ENCODE results near the gene EEF2KMT. TPM values are rescaled to one million over a fixed set of nuclear protein-coding genes. Genes with fewer than 3 reads are reported as not detected.

EEF2KMT gene
- polyA plus RNA-seq, 1 of the 3 experiments (the other 2 are of a cell fraction), result 12.9 TPM

GRCh38 chr16:5058476-5058875, 39.1 kb downstream of the EEF2KMT start:
- DNase-seq, result peak; percentile 48
- no peaks in the 10 kb centered on the region for H3K9me3 ChIP-seq
- H3K36me3 ChIP-seq (replicated peaks in 1 of 2; ENCODE audit: control insufficient read depth in 1 of 2, insufficient read depth in 2 of 2, low read length in 1 of 2), result no peaks in the 10 kb centered on the region
- H2AFZ ChIP-seq (ENCODE audit: low read depth), result no peak overlapping the region
- ChIA-PET POLR2A (no interaction called here), CTCF (interaction anchor here (1.2 to 1.6 kb wide), 3 partner anchors 14 to 34 kb away, joined by 3 to 5 read pairs (median 4); no protein-coding TSS in a partner anchor)
- H3K27me3 ChIP-seq (ENCODE audit: insufficient read depth), result peaks cover 22% of the 10 kb centered on the region
- H3F3A ChIP-seq (replicated peaks; ENCODE audit: insufficient read depth), result no peaks in the 10 kb centered on the region
- WGBS (ENCODE audit: low lambda C conversion rate), result 52% methylated on average over 6 of the region's 7 CpGs
- no peaks in the 10 kb centered on the region for H3K79me2 ChIP-seq (ENCODE audit: insufficient read depth)
- H3K27ac ChIP-seq (ENCODE audit: low read depth in 2 of 2, low read length in 1 of 2), result no peak overlapping the region
- H4K20me1 ChIP-seq (ENCODE audit: insufficient read depth), result no peaks in the 10 kb centered on the region
- H3K4me1 ChIP-seq (ENCODE audit: control insufficient read depth in 1 of 2, insufficient read depth in 2 of 2, low read depth in 1 of 2, low read length in 1 of 2), result no peaks in the 10 kb centered on the region
- no peak overlapping the region for H3K9ac ChIP-seq
- H3K4me3 ChIP-seq (ENCODE audit: low read depth in 2 of 2, low read length in 1 of 2), result no peak overlapping the region
- H3K9me2 ChIP-seq, result no peaks in the 10 kb centered on the region
- TF ChIP-seq CTCF (IDR thresholded peaks at IDR 0.05), result peak; percentile 27
- TF ChIP-seq MEF2A (IDR thresholded peaks at IDR 0.05; ENCODE audit: borderline replicate concordance, low read depth), result no peak
- no peak for TF ChIP-seq ELF1 (IDR thresholded peaks at IDR 0.05)
- H3K4me2 ChIP-seq, result no peak overlapping the region

- 33% methylated on average over 11 of the region's 11 CpGs for WGBS (ENCODE audit: low lambda C conversion rate)
- no peaks in the 10 kb centered on the region for H4K20me1 ChIP-seq (ENCODE audit: insufficient read depth)
- H3K36me3 ChIP-seq (replicated peaks in 1 of 2; ENCODE audit: control insufficient read depth in 1 of 2, insufficient read depth in 2 of 2, low read length in 1 of 2), result no peaks in the 10 kb centered on the region
- no peaks in the 10 kb centered on the region for H3K79me2 ChIP-seq (ENCODE audit: insufficient read depth)
- H3K27ac ChIP-seq (ENCODE audit: low read depth in 2 of 2, low read length in 1 of 2), result no peak overlapping the region
- ChIA-PET CTCF (interaction anchor here (0.7 to 2.3 kb wide), 11 partner anchors 8 to 113 kb away, joined by 3 to 13 read pairs (median 3); partner anchors contain the start of genes C16orf89 and NAGPA), POLR2A (interaction anchor here (1.1 kb wide), 1 partner anchor 28 kb away, joined by 3 read pairs; no protein-coding TSS in a partner anchor)
- H3K4me1 ChIP-seq (ENCODE audit: control insufficient read depth in 1 of 2, insufficient read depth in 2 of 2, low read depth in 1 of 2, low read length in 1 of 2), result no peaks in the 10 kb centered on the region
- H3F3A ChIP-seq (replicated peaks; ENCODE audit: insufficient read depth), result no peaks in the 10 kb centered on the region
- no peak overlapping the region for H2AFZ ChIP-seq (ENCODE audit: low read depth)
- H3K4me2 ChIP-seq, result no peak overlapping the region
- peak; percentile 35 for TF ChIP-seq CTCF (IDR thresholded peaks at IDR 0.05)
- no peak for TF ChIP-seq EZH2phosphoT487 (IDR thresholded peaks at IDR 0.05; ENCODE audit: borderline replicate concordance, low read depth)
- TF ChIP-seq RAD21 (IDR thresholded peaks at IDR 0.05; ENCODE audit: low read length), result peak; percentile 57
- TF ChIP-seq GATA2 (CRISPR knock-in tag; IDR thresholded peaks at IDR 0.05), result no peak
- H3K9me2 ChIP-seq, result no peaks in the 10 kb centered on the region
- H3K9me3 ChIP-seq, result no peaks in the 10 kb centered on the region
- peaks cover 6% of the 10 kb centered on the region for H3K27me3 ChIP-seq (ENCODE audit: insufficient read depth)
- DNase-seq, result peak; percentile 71
- no peak overlapping the region for H3K9ac ChIP-seq
- H3K4me3 ChIP-seq (ENCODE audit: low read depth in 2 of 2, low read length in 1 of 2), result no peak overlapping the region; a peak in 1 of 4 replicates
These were observed 41.2 kb downstream of the EEF2KMT start for GRCh38 chr16:5056352-5056751.
